ENCODE measurements around the gene CHDH. TPM values are rescaled to one million over a fixed set of nuclear protein-coding genes. Genes with fewer than 3 reads are reported as not detected.
A peak's percentile ranks its signal among the peaks of the same experiment; 100 is the strongest.

CHDH gene
- total and polyA plus RNA-seq, 5 experiments from 2014 or later: 0.04 to 0.25 (median 0.25) TPM; not detected in 2

DNA sequence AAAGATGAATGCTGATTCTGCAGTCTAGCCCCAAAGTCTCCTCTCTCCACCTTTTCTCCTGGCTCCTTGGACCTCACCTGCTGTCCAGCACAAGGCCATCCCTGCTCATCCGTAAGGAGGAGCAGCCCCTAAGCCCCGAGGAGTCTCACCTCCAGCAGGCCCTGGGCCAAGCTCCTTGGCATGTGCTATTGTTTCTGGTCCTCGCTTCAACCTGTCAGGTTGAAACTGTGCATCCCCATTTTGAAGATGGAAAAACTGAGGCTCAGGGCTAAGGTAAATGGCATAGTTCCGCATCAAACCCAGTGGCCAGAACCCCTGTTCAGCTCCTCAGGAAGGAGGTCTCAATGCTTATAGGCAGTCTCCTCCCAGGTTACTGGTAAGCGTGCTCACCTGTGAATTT is 26.1 kb downstream of the CHDH start:
- no peak for DNase-seq
- no peak for ATAC-seq
- peaks cover 0 to 12% (median 3%) of the 10 kb centered on the region in 5 donors for H3K27me3 Mint-ChIP-seq
- no peaks in the 10 kb centered on the region for H3K4me1 Mint-ChIP-seq
- no peak overlapping the region for H3K27ac Mint-ChIP-seq
- no peaks in the 10 kb centered on the region for H3K36me3 Mint-ChIP-seq
- H3K4me3 Mint-ChIP-seq: no peak overlapping the region
- POLR2A ChIA-PET: no interaction called here
- H3K9me3 Mint-ChIP-seq: no peaks in the 10 kb centered on the region

DNA sequence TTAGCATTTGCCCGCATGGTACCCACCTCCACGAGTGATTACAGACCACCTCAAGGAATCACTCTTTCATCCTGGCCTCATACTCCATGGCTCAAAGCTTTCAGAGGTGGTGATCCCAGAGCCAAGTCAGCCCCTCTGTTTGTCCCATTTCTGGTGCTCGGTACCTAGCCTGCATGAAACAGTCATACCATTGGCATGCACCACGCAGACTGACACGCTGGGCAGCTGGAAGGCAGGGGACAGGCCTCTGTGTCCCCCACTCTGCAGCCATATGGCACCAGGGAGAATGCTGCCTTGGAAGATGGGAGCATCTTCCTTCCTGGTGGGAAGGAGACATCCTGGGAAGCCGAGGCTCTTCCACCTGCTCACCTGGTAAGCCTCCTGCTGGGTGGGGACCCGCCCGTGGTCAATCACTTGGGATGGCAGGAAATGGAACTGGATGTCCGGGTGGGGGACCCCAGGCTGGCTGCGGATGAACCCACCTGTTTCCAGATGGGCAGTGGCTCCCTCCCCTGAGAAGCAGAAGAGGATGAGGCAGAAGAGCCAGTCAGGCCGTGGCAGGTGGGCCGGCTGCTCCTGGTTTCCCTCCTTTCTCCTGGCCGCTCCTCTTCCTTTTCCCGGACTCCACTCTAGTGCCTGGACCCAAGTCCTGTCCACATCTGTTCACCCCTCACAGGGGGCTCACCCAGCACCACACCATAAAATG is 26.9 kb downstream of the CHDH start:
- Mint-ChIP-seq H3K27me3 (peaks cover 0 to 10% (median 3%) of the 10 kb centered on the region in 5 donors), H3K4me1 (no peaks in the 10 kb centered on the region), H3K9me3 (no peaks in the 10 kb centered on the region), H3K36me3 (no peaks in the 10 kb centered on the region), H3K27ac (no peak overlapping the region), H3K4me3 (no peak overlapping the region)
- POLR2A ChIA-PET: no interaction called here
- no peak for ATAC-seq
- DNase-seq: no peak

DNA sequence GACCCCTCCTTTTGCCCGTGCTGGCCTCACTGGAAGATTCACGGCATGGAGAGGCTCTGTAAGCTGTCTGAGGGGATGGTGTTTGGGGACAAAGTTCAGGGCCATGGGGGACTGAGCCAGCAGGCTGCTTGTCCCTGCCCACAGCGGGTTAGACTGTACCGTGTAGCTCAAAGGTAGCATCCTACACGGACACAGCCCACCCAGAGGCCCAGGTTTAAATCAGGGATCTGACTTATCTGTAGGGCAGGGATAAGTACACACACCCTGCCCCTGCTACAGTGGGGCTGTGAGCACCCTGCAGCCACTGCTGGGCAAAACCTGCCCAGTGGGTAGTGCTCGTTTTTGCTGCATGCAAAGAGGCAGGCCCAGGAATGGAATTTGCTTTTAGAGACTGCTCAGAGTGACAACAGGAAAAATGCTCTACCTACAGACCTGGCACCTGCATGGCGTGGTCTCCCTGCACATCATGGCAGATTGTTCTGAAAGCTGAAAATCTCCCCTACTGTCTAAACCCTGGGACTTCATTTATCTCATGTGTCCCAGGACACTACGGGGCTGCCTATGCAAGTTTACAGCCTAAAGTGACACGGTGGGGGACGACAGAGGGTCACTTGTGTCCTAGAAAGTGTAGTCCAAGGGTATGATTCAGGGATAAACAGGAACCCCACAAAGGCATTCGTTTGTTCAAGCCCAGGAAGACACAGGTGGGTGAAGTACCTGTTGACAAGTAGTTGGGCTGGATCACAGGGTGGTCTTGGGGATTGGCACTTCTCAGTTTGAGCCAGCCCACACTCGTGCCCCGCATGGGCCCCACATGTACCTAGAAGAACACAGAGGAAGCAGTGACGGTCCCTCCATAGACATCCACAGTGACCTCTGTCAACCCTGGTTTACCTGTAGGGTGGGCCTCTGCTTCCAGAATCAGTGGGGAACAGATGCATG is 27.7 kb downstream of the CHDH start:
- H3K27ac Mint-ChIP-seq: no peak overlapping the region
- no peaks in the 10 kb centered on the region for H3K36me3 Mint-ChIP-seq
- peaks cover 0 to 10% (median 3%) of the 10 kb centered on the region in 5 donors for H3K27me3 Mint-ChIP-seq
- H3K9me3 Mint-ChIP-seq: no peaks in the 10 kb centered on the region
- POLR2A ChIA-PET: no interaction called here
- ATAC-seq (no peak), DNase-seq (no peak)
- no peaks in the 10 kb centered on the region for H3K4me1 Mint-ChIP-seq
- peak overlapping the region in 1 of 10 donors; percentile 30 for H3K4me3 Mint-ChIP-seq

DNA sequence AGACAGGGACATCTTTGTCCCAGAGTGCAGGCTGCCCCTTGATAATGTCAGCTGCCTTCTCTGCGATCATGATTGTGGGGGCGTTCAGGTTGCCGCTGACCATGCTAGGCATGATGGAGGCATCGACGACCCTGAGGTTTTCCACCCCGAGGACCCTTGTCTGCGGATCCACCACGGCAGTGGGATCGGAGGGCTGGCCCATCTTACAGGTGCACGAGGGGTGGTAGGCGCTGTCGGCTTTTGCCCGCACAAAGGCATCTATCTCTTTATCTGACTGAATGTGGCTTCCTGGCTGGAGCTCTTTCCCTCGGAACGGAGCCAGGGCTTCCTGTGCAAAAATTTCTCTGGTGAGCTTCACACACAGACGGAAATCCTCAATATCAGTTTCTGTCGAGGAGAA is 28.4 kb downstream of the CHDH start:
- Mint-ChIP-seq H3K36me3 (no peaks in the 10 kb centered on the region), H3K4me3 (peak overlapping the region in 1 of 10 donors; percentile 30), H3K27ac (peak overlapping the region in 1 of 10 donors; percentile 39), H3K9me3 (no peaks in the 10 kb centered on the region), H3K4me1 (no peaks in the 10 kb centered on the region), H3K27me3 (peaks cover 0 to 10% (median 3%) of the 10 kb centered on the region in 5 donors)
- no peak for DNase-seq
- ATAC-seq: no peak
- POLR2A ChIA-PET: no interaction called here

DNA sequence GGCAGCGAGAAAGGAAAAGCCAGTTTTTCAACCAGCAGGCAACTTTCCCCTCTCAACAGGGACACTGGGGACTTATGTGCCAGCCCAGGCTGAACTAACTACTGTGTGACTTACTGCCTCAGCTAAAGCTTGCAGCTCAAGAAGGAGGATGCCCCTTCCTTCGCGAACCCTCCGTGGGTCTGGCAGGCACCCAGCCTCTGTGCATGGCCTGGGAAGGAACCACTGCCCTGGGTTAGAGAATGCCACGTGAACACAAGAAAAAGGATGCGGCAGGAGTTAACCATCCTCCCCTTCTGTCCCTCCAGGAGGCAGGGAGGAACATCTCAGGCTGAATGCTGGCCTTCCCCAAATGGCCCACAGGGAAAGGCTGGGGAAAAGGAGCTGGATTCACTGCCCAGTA is 29.0 kb downstream of the CHDH start:
- no peak for DNase-seq
- no peak overlapping the region for H3K27ac Mint-ChIP-seq

DNA sequence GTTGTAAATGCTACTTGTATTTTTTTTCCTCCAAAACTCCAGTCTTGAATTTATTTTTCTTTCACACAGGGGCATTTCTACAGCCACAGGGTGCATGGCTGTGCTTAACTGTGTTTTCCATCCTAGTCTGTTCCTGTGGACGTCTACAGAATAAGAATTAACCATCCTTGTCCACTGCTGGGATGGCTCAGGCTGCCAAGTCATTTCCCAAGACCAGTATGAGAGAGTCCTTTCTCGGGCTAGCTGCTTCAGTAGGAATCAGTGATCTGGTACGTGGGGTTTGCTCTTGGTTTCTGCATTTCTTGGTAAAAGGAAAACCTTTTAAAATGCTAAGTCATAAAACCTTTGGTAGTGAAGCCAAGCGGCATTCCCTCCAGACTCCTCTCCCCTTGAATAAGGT is 29.8 kb downstream of the CHDH start:
- H3K27ac Mint-ChIP-seq: no peak overlapping the region
- DNase-seq (no peak), ATAC-seq (no peak)
- H3K36me3 Mint-ChIP-seq: no peaks in the 10 kb centered on the region
- no peaks in the 10 kb centered on the region for H3K9me3 Mint-ChIP-seq
- no peaks in the 10 kb centered on the region for H3K4me1 Mint-ChIP-seq
- POLR2A ChIA-PET: interaction anchor here (0.7 kb wide), 1 partner anchor 116 kb away, joined by 4 read pairs; no protein-coding TSS in a partner anchor
- peaks cover 0 to 10% (median 0%) of the 10 kb centered on the region in 5 donors for H3K27me3 Mint-ChIP-seq
- no peak overlapping the region for H3K4me3 Mint-ChIP-seq

More for the DNA sequence above, 29.0 kb downstream of the CHDH start:
- Mint-ChIP-seq H3K36me3 (no peaks in the 10 kb centered on the region), H3K4me3 (no peak overlapping the region), H3K9me3 (no peaks in the 10 kb centered on the region), H3K4me1 (no peaks in the 10 kb centered on the region), H3K27me3 (peaks cover 0 to 10% (median 3%) of the 10 kb centered on the region in 5 donors)
- ATAC-seq: no peak
- POLR2A ChIA-PET: no interaction called here

GRCh38 chr3:53815651-53816050 is 30.6 kb downstream of the CHDH start:
- peaks cover 0 to 10% (median 0%) of the 10 kb centered on the region in 5 donors for H3K27me3 Mint-ChIP-seq
- ATAC-seq (no peak), DNase-seq (no peak)
- no peak overlapping the region for H3K4me3 Mint-ChIP-seq
- POLR2A ChIA-PET: no interaction called here
- no peaks in the 10 kb centered on the region for H3K36me3 Mint-ChIP-seq
- H3K27ac Mint-ChIP-seq: peak overlapping the region in 1 of 10 donors; percentile 9
- H3K9me3 Mint-ChIP-seq: no peaks in the 10 kb centered on the region
- no peaks in the 10 kb centered on the region for H3K4me1 Mint-ChIP-seq

GRCh38 chr3:53815067-53815466 is 31.2 kb downstream of the CHDH start:
- no peak overlapping the region for H3K4me3 Mint-ChIP-seq
- H3K27me3 Mint-ChIP-seq: peaks cover 0 to 10% (median 0%) of the 10 kb centered on the region in 5 donors
- DNase-seq (no peak), ATAC-seq (no peak)
- no peaks in the 10 kb centered on the region for H3K36me3 Mint-ChIP-seq
- no peaks in the 10 kb centered on the region for H3K4me1 Mint-ChIP-seq
- H3K27ac Mint-ChIP-seq: peak overlapping the region in 1 of 10 donors; percentile 9
- H3K9me3 Mint-ChIP-seq: no peaks in the 10 kb centered on the region
- POLR2A ChIA-PET: no interaction called here

DNA sequence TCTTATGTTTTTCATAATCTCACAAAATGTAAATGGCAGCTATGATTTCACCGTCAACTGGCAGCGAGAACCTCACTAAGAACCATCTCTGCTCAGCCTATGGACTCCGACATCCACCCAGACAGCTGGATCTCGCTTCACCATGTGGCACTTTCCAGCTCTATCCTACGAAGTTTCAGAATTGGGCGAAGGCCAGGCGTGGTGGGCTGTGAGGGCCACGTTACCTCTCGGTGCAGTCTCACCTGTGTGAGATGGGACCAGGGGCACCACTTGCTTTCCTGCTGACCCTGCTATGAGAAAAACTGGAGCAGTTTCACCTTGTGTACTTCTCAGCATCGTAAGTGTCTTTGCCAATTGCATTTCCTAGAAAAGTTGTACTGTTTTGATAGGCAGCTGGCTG is 32.3 kb downstream of the CHDH start:
- Mint-ChIP-seq H3K9me3 (no peaks in the 10 kb centered on the region), H3K27ac (no peak overlapping the region), H3K36me3 (no peaks in the 10 kb centered on the region), H3K4me3 (no peak overlapping the region), H3K4me1 (no peaks in the 10 kb centered on the region), H3K27me3 (peaks cover 0 to 10% (median 2%) of the 10 kb centered on the region in 5 donors)
- DNase-seq (no peak), ATAC-seq (no peak)
- POLR2A ChIA-PET: no interaction called here

DNA sequence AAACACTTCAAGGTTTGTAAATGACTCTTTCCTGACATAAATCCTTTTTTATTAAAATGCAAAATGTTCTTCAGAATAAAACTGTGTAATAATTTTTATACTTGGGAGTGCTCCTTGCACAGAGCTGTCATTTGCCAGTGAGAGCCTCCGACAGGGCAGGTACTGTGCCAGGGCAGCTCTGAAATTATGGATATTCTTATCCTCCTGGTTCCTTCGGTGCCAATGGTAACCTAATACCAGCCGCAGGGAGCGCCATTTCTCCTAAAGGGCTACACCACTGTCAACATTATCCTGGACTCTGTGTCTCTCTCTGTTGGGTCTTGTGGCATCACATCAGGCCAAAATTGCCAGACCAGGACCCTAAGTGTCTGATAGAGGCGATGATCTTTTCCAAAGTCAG is 33.0 kb downstream of the CHDH start:
- POLR2A ChIA-PET: no interaction called here

DNA sequence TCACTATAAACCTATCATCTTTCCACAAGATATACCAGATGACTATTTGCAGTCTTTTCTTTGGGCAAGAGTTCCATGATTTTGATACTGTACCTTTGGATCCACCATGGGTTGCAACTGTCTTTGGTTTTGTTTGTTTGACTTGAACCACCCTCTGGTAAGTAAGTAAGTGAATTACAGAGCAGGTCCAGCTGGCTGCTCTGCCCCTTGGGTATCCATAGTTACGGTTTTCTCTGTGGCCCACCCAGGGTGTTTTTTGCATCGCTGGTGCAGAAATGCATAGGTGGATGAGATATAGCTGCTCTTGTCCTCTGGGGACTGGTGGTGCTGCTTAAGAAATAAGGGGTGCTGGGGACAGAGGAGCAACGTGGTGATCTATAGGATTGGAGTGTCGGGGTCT is 33.8 kb downstream of the CHDH start:
- H3K4me1 Mint-ChIP-seq: no peaks in the 10 kb centered on the region
- no peaks in the 10 kb centered on the region for H3K36me3 Mint-ChIP-seq
- POLR2A ChIA-PET: no interaction called here
- H3K27me3 Mint-ChIP-seq: peaks cover 0 to 9% (median 8%) of the 10 kb centered on the region in 5 donors
- peak overlapping the region in 1 of 10 donors; percentile 71 for H3K27ac Mint-ChIP-seq
- DNase-seq (no peak), ATAC-seq (no peak)
- H3K9me3 Mint-ChIP-seq: no peaks in the 10 kb centered on the region
- no peak overlapping the region for H3K4me3 Mint-ChIP-seq

More for the DNA sequence above, 33.0 kb downstream of the CHDH start:
- Mint-ChIP-seq H3K27ac (no peak overlapping the region), H3K4me1 (no peaks in the 10 kb centered on the region), H3K27me3 (peaks cover 0 to 16% (median 8%) of the 10 kb centered on the region in 5 donors), H3K36me3 (no peaks in the 10 kb centered on the region), H3K9me3 (no peaks in the 10 kb centered on the region), H3K4me3 (no peak overlapping the region)
- no peak for DNase-seq
- ATAC-seq: no peak

DNA sequence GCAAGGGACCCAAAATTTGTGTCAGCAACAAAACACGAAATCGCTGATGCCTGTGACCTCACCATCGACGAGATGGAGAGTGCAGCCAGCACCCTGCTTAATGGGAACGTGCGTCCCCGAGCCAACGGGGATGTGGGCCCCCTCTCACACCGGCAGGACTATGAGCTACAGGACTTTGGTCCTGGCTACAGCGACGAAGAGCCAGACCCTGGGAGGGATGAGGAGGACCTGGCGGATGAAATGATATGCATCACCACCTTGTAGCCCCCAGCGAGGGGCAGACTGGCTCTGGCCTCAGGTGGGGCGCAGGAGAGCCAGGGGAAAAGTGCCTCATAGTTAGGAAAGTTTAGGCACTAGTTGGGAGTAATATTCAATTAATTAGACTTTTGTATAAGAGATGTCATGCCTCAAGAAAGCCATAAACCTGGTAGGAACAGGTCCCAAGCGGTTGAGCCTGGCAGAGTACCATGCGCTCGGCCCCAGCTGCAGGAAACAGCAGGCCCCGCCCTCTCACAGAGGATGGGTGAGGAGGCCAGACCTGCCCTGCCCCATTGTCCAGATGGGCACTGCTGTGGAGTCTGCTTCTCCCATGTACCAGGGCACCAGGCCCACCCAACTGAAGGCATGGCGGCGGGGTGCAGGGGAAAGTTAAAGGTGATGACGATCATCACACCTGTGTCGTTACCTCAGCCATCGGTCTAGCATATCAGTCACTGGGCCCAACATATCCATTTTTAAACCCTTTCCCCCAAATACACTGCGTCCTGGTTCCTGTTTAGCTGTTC is 34.9 kb downstream of the CHDH start:
- no peak for DNase-seq
- POLR2A ChIA-PET: no interaction called here
- Mint-ChIP-seq H3K4me3 (no peak overlapping the region), H3K4me1 (no peaks in the 10 kb centered on the region), H3K27me3 (peaks cover 3 to 18% (median 8%) of the 10 kb centered on the region in 5 donors), H3K36me3 (no peaks in the 10 kb centered on the region), H3K27ac (no peak overlapping the region), H3K9me3 (no peaks in the 10 kb centered on the region)
- no peak for ATAC-seq
